Gastrocnemius medialis (tissue), 4 donors: ENCODE measurements around the gene HUNK.

ENCODE experiments used
- CTCF ChIP-seq, 5 experiments: fragments of 450-650 bp in 3 of 5; fragments of 200-600 bp in 2 of 5; sonication (generic) in 2 of 5; IDR thresholded peaks in 4 of 5; conservative IDR thresholded peaks in 1 of 5; 1 replicate in 4 of 5; 2 replicates in 1 of 5; pipeline ENCODE4 v1.5.1; 2016 to 2019; ENCODE audit warnings: antibody characterized with exemption in 5 of 5, mild to moderate bottlenecking in 3 of 5, moderate library complexity in 3 of 5
- POLR2A ChIP-seq, 2 donors: fragments of 450-650 bp; IDR thresholded peaks; one replicate each; pipeline ENCODE4 v1.6.1; 2017; ENCODE audit warnings: antibody characterized with exemption in 2 of 2, mild to moderate bottlenecking in 2 of 2, moderate library complexity in 2 of 2

GRCh38 chr21:31860851-31861250, 12.0 kb upstream of the HUNK start:
- no peak for TF ChIP-seq POLR2A (IDR thresholded peaks at IDR 0.05)
- TF ChIP-seq CTCF (IDR thresholded peaks at IDR 0.05 in 4 of 5, conservative IDR thresholded peaks at IDR 0.05 in 1 of 5) = no peak
